Activated CD4-positive, alpha-beta T cell treated with anti-CD3 and anti-CD28 coated beads for 1 hour (primary cell): Measurements from ENCODE around the gene RPL19.
A peak's percentile ranks its signal among the peaks of the same experiment; 100 is the strongest.

ENCODE experiments used
- DNase-seq: peaks from one replicate; pipeline ENCODE4 v3.0.0-alpha.2; 2020

RPL19 gene

DNA sequence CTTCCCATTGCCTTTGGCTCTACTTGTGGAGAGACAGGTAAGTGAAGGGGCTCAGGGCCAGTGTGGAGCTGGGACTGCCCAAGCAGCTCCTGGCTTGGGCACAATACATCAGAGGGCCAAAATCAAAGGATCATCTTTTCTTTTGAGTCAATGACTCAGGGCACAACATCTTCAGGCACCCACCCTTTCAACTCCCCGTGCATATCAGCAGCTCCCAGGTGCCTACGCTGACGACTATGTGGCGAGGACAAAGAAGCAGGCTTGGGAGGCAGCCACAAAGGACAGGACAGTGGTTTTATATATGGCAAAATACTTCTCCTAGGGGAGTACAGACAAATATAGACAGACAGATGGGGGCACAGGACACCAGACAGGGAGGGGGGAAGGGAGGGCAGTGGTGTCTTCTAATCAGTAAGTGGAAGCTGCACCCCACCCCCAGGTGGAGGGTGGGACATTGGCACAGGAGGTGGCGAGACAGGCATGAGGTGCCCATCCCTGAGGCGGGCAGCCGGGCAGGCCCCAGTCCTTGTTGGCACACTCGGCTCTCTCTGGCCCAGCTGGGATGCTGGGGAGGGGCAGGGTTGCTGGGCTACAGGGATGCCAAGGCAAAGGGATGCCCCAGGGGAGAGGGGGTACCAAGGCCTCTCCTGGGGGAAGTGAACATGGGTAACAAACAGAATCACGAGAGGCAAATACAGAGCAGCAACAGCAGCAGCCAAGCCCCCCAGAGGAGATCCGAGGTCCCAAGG is 26.4 kb upstream of the RPL19 start:
- DNase-seq, result no peak

- peak; percentile 67 for DNase-seq
These were observed 25.0 kb upstream of the RPL19 start for GRCh38 chr17:39174920-39175694.

DNA sequence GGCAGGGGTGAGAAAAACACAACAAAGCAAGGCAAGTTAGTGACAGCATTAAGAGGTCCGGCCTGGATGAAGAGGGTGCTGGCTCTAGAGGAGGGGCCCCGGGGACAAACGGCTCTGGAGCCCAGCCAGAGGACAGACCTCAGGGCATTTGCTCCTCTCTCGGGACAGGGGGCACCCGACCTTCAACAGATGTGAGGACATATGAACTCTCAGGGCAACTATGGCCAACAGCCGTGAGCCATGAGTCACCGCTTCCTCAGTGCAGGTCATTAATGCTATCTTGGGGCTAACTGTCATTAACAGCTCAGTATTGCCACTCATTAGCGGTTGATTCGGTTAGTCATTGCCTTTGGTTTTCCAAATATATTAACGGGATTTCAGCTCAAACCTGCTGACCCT is 24.4 kb upstream of the RPL19 start:
- no peak for DNase-seq

DNA sequence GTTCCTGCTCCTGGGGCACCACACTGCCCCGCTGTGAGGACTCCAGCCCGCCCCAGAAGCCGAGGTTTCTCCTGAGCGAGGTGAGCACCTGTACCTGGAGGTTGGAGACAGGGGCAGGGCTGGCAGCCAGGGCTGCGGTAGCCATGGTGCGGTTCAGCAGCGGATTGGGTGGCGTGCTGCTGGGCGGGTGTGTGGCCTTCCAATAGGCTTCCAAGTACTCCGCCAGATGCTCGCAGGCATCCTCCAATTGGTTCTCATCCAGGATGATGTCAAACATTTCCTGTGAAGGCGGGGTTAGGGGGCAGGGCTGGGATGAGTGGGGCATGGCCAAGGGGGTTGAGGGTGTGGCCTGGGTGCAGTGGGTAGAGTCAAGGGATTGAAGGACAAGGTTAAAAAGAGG is 22.8 kb upstream of the RPL19 start:
- DNase-seq, result no peak

- no peak for DNase-seq
These were observed 21.5 kb upstream of the RPL19 start for GRCh38 chr17:39178536-39178935.

DNA sequence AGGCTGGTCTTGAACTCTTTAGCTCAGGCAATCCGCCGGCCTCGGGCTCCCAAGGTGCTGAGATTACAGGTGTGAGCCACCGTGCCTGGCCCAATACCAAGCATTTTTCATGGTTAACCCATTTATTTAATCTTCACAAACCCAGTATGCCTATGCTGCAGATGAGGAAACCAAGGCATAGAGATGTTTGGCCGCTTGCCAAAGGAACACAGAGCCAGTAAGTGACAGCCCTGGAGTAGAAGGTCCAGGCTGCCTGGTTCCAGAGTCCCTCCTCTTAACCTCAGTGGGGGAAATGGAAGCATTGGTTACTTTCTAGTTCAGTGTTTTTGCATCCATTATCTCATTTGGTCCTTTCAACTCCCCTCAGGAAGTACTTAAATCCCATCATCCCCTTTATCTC is 18.8 kb upstream of the RPL19 start:
- DNase-seq, result no peak

DNA sequence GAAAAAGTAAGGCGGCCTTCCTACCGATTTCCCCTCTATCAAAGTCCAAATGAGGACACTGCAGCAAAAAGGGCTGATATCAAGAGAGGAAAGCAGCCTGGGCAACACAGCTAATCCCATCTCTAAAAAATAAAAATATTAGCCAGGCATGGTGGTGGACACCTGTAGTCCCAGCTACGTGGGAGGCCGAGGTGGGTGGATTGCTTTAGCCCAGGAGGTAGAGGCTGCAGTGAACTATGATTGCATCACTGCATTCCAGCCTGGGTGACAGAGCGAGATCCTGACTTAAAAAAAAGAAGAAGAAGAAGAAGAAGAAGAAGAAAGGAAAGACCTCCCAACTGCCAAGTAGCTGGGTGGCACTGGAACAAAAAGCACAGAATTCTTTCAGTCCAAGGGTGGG is 17.0 kb upstream of the RPL19 start:
- DNase-seq, result no peak

DNA sequence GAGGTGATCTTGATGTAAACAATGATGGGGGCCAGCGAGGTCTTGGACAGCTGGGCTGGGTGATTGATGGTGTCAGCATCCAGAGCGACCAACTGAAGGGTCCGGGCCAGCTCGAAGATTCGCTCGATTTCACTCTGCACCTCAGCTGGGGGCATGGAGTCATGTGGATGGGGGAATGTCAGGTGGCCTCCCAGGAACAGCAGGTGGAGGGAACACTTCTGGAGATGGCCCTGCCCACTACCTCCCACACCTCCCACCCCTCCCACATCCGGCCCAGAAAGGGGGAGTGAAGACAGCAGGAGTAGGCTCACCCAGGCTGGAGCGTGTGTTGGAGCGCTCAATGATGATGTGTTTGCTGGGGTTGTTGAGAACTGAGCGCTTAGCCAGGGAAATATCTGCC is 16.4 kb upstream of the RPL19 start:
- DNase-seq, result no peak

DNA sequence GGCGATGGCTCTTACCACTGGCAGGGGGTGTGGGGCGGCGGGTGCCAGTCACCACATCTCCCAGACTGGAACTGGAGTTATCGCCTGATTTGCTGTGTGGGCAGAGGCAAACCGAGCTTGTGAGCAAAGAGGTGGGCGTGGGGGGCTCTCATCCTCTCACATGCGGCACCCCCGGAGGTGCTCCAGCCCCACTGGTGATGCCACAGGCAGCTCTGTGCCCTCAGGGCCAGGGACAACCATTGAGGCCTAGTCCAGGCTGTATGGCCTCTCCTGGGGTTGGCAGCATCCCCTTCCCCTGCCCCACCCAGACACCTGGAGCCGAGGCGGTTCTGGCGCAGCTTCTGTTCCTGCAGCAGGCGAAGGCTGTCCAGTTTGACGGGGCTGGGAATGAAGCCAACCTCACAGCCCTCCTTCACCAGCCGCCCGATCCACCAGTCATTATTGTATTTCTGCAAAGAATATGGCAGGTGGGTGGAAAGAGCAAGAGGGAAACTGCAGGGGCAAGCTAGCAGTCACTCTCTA is 13.5 kb upstream of the RPL19 start:
- DNase-seq, result no peak

- DNase-seq, result no peak
These were observed 12.8 kb upstream of the RPL19 start for GRCh38 chr17:39187152-39187830.

DNA sequence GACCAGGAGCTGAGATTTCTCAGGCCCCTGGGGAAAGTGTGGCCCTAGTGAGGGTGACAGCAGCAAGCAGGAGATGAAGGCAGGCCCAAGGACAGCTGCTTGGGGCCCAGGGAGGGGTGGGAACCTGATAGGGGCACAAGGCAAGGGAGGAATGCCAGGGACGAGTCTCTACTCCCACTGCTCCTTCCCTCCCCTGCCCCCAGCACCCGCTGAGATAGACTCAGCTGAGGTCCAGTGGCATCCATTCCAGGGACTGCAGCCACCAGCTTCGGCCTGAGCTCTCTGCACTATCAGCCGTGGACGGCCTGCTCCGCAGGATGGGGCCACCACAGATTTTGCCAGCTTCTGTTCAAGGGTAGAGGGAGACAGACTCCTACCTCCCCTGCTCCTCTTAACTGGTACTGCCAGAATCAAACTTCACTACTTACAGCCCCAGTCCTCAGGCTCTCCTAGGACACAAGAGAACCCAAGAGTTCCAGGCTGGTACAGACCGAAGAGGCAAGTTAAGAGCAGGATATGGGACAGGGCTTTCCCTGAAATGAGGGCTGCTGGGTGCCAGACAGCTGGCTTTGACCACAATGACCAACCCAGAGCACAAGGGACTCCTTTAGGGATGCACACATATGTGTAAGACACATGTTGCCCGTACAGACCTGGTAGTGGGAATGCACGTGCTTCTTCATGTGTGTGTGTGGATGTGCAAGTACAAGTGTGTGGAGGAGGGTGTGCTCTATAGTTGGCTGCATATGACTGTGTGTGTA is 8.2 kb upstream of the RPL19 start:
- no peak for DNase-seq

DNA sequence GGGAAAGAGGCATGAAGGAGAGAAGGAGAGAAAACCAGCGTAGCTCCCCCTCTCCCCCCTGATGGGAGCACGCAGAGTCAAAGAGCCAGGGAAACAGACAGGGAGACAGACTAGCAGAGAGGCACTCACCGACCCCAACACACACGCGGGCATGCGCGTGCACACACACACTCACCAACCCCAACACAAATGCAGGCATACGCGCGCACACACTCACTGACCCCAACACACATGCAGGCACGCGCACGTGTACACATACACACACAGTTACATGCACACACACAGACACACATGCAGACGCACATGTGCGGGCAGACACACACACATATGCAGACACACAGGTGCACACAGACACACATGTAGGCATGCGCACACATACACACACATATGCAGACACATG is 7.2 kb upstream of the RPL19 start:
- DNase-seq, result no peak

GRCh38 chr17:39193346-39193745 is 6.7 kb upstream of the RPL19 start:
- no peak for DNase-seq

GRCh38 chr17:39194089-39194984 is 5.7 kb upstream of the RPL19 start:
- DNase-seq, result no peak

DNA sequence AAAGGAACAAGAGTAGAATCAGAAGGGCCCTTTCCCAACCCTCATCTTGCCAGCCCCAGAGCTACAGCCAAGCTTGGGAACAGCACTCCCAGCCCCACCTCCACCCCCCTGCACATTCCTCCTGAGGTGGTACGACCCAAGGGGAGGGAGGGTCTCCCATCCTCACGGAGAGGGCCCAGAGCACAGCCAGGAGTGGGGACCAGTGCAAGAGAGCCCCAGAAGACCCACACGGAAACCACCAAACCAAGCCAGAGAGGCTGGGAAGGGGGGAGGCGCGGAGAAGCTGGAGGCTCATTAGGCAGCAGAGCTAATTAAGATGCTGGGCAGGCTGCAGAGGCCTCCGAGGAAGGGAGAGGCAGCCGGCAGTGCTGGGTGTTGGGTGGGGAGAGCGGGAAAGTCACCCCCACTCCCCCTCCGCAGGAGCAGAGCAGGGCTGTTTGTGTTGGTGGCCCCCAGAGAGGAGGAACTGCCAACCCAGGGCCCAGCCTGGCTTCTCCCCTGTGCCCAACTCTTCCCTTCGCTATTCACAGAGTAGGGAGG is 5.0 kb upstream of the RPL19 start:
- no peak for DNase-seq

GRCh38 chr17:39195568-39196160 is 4.4 kb upstream of the RPL19 start:
- no peak for DNase-seq

DNA sequence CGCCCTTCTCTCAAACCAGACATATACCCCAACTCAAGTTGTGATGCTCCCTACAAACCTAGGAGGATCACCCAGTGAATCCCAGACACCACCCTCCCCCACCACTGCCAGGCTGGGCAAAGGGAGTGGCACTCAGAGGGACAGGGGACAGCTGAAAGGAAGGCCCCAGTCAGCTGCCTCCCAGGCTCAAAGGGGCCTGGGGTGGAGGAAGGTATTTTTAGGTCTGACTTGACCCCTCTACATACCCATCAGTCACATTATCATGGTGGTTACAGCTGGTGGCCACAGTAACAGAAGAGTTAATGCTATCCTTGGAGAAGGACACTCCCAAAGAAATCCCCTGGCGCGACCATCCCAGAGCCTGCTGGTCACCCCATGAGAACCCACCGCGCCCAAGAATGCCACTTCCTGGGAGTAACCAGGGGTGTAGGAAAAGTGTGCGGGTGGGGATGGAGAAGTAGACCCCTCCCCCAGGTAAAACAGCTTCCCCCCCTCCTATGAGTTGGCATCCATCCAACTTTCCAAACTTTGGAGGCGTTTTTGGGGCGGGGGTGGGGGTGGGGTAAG is 3.8 kb upstream of the RPL19 start:
- no peak for DNase-seq

- no peak for DNase-seq
These were observed 3.2 kb upstream of the RPL19 start for GRCh38 chr17:39196808-39197291.

GRCh38 chr17:39197380-39198185 is 2.5 kb upstream of the RPL19 start, which contains the start of gene CACNB1:
Gene CACNB1 (minus strand): TSS chr17:39197669. CDS start chr17:39197495, 174 bp downstream.
- peak; percentile 45 for DNase-seq

DNA sequence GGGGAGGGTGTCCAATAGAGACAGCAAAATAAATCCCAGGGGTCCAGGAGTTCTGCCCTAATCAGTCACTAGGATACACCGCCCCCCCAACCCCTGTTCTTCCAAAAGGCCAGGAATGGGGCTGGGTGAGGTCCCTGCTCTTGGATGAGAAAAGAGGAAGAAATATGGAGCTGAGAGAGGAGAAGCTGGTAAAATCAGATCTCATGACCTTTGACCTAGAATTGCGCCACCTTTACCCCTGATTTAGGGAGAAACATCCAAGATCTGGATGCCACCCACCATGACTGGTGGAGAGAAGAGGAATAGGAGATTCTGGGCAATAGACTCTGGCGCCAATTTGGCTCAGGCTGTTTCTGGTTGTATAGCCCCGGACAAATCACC is 1.9 kb upstream of the RPL19 start:
- no peak for DNase-seq
